ENCODE measurements around the gene ATP13A2. TPM values are rescaled to one million over a fixed set of nuclear protein-coding genes. Genes with fewer than 3 reads are reported as not detected.

The ATP13A2 gene
- polyA plus RNA-seq, 1 donor (not counting 4 experiments of a cell fraction or from before 2014, with no cell fraction given), result 19.7 TPM

DNA sequence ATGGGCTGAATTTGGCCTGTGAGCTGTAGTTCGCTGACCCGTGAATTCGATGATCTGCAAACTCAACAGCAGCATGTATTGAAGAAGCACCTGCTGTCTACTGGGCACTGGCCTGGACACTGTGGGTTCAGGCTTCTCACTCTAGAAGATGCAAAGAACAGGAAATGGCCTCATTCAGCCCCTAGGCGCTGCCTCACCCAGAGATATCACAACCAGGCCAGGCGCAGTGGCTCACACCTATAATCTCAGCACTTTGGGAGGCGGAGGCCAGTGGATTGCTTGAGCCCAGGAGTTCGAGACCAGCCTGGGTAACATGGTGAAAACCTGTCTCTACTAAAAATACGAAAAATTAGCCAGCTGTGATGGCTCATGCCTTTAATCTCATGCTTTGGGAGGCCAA is 55.0 kb downstream of the ATP13A2 start:
- FAIRE-seq (no peak), DNase-seq (ENCODE audit: low read depth, low spot score) (no peak)
- peaks cover 3% of the 10 kb centered on the region for H3K4me1 ChIP-seq (ENCODE audit: control insufficient read depth, extremely low read depth, insufficient read depth, low read length)
- no peaks in the 10 kb centered on the region for H4K20me1 ChIP-seq (ENCODE audit: control insufficient read depth, extremely low read depth, insufficient read depth, low read length)
- no peak overlapping the region for H2AFZ ChIP-seq (ENCODE audit: control insufficient read depth, low read length)
- no peak overlapping the region for H3K4me2 ChIP-seq (ENCODE audit: control insufficient read depth, extremely low read depth, insufficient read depth, low read depth, low read length)
- H3K36me3 ChIP-seq (ENCODE audit: control insufficient read depth in 2 of 2, extremely low read depth in 1 of 2, insufficient read depth in 2 of 2, low read length in 2 of 2), result peaks cover 4 to 12% of the 10 kb centered on the region in 2 experiments
- H3K79me2 ChIP-seq (ENCODE audit: control insufficient read depth, insufficient read depth, low read length), result no peaks in the 10 kb centered on the region
- no peaks in the 10 kb centered on the region for H3K27me3 ChIP-seq (ENCODE audit: control insufficient read depth, extremely low read depth, insufficient read depth, low read length)
- no peak overlapping the region for H3K4me3 ChIP-seq (ENCODE audit: control insufficient read depth in 2 of 3, extremely low read depth in 1 of 3, insufficient read depth in 2 of 3, low read depth in 1 of 3, low read length in 3 of 3)
- no peak for TF ChIP-seq EZH2 (IDR thresholded peaks at IDR 0.05; ENCODE audit: low read length)
- TF ChIP-seq, protein P1, sequence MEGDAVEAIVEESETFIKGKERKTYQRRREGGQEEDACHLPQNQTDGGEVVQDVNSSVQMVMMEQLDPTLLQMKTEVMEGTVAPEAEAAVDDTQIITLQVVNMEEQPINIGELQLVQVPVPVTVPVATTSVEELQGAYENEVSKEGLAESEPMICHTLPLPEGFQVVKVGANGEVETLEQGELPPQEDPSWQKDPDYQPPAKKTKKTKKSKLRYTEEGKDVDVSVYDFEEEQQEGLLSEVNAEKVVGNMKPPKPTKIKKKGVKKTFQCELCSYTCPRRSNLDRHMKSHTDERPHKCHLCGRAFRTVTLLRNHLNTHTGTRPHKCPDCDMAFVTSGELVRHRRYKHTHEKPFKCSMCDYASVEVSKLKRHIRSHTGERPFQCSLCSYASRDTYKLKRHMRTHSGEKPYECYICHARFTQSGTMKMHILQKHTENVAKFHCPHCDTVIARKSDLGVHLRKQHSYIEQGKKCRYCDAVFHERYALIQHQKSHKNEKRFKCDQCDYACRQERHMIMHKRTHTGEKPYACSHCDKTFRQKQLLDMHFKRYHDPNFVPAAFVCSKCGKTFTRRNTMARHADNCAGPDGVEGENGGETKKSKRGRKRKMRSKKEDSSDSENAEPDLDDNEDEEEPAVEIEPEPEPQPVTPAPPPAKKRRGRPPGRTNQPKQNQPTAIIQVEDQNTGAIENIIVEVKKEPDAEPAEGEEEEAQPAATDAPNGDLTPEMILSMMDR (optimal IDR thresholded peaks at IDR 0.05 in 1 of 3, IDR thresholded peaks at IDR 0.05 in 1 of 3, conservative IDR thresholded peaks at IDR 0.05 in 1 of 3; ENCODE audit: extremely low read depth in 1 of 3, insufficient read depth in 2 of 3, low read length in 3 of 3), result no peak
- dilution Hi-C loops (cut with MboI; ENCODE audit: extremely low pct_ligation_motif_present, low sequenced_read_pairs), result no loop called here
- no peaks in the 10 kb centered on the region for H3K9me1 ChIP-seq (ENCODE audit: control insufficient read depth, extremely low read depth, insufficient read depth, low read length)
- no peak overlapping the region for H3K9ac ChIP-seq (ENCODE audit: control insufficient read depth, extremely low read depth, insufficient read depth, low read length)
- H3K9me3 ChIP-seq (ENCODE audit: control insufficient read depth, low read depth, low read length), result no peaks in the 10 kb centered on the region
- H3K27ac ChIP-seq (ENCODE audit: control insufficient read depth, insufficient read depth, low read length), result no peak overlapping the region

DNA sequence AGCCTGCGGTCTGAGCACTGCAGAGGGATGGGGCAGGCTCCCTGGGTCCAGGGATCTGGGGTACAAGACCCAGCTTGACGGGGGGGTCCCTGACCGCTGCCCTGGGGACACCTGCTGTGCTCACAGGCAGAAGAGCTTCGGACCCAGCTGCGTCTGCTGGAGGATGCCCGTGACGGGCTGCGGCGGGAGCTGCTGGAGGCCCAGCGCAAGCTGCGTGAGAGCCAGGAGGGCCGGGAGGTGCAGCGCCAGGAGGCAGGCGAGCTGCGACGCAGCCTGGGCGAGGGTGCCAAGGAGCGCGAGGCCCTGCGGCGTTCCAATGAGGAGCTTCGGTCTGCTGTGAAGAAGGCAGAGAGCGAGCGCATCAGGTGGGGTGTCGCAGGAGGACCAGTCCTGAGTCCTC is 56.5 kb downstream of the ATP13A2 start:
- dilution Hi-C loops (cut with MboI; ENCODE audit: extremely low pct_ligation_motif_present, low sequenced_read_pairs), result no loop called here
- no peaks in the 10 kb centered on the region for H3K9me1 ChIP-seq (ENCODE audit: control insufficient read depth, extremely low read depth, insufficient read depth, low read length)
- H2AFZ ChIP-seq (ENCODE audit: control insufficient read depth, low read length), result no peak overlapping the region
- no peak overlapping the region for H3K9ac ChIP-seq (ENCODE audit: control insufficient read depth, extremely low read depth, insufficient read depth, low read length)
- no peak overlapping the region for H3K27ac ChIP-seq (ENCODE audit: control insufficient read depth, insufficient read depth, low read length)
- H3K4me1 ChIP-seq (ENCODE audit: control insufficient read depth, extremely low read depth, insufficient read depth, low read length), result peaks cover 3% of the 10 kb centered on the region
- no peaks in the 10 kb centered on the region for H3K9me3 ChIP-seq (ENCODE audit: control insufficient read depth, low read depth, low read length)
- DNase-seq (ENCODE audit: low read depth, low spot score) (no peak), FAIRE-seq (no peak)
- H4K20me1 ChIP-seq (ENCODE audit: control insufficient read depth, extremely low read depth, insufficient read depth, low read length), result no peaks in the 10 kb centered on the region
- TF ChIP-seq, protein P1 (optimal IDR thresholded peaks at IDR 0.05 in 1 of 3, IDR thresholded peaks at IDR 0.05 in 1 of 3, conservative IDR thresholded peaks at IDR 0.05 in 1 of 3; ENCODE audit: extremely low read depth in 1 of 3, insufficient read depth in 2 of 3, low read length in 3 of 3), result no peak
- TF ChIP-seq EZH2 (IDR thresholded peaks at IDR 0.05; ENCODE audit: low read length), result no peak
- no peak overlapping the region for H3K4me2 ChIP-seq (ENCODE audit: control insufficient read depth, extremely low read depth, insufficient read depth, low read depth, low read length)
- peaks cover 8 to 12% of the 10 kb centered on the region in 2 experiments for H3K36me3 ChIP-seq (ENCODE audit: control insufficient read depth in 2 of 2, extremely low read depth in 1 of 2, insufficient read depth in 2 of 2, low read length in 2 of 2)
- no peaks in the 10 kb centered on the region for H3K79me2 ChIP-seq (ENCODE audit: control insufficient read depth, insufficient read depth, low read length)
- no peaks in the 10 kb centered on the region for H3K27me3 ChIP-seq (ENCODE audit: control insufficient read depth, extremely low read depth, insufficient read depth, low read length)
- H3K4me3 ChIP-seq (ENCODE audit: control insufficient read depth in 2 of 3, extremely low read depth in 1 of 3, insufficient read depth in 2 of 3, low read depth in 1 of 3, low read length in 3 of 3), result no peak overlapping the region

Data from keratinocyte (primary cell).